HEK293 (cell line): ENCODE measurements around the gene DEDD.

Experiments
- CTCF ChIA-PET: fragments of 350-600 bp; formaldehyde crosslinking; extraction: SDS; loops from one replicate; lab custom pipeline; 2021; ENCODE audit warnings: antibody characterized with exemption; lab: Yijun Ruan, JAX
- POLR2A ChIA-PET: fragments of 300-600 bp; formaldehyde crosslinking; extraction: SDS; loops from one replicate; lab custom pipeline; 2020; ENCODE audit warnings: antibody characterized with exemption, inconsistent platforms; lab: Yijun Ruan, JAX
- H3K27ac ChIP-seq: fragments of 200-500 bp; sonication (Bioruptor generic); 2 replicates; pipeline ENCODE4 v1.5.1; 2014; ENCODE audit warnings: low read depth, low read length, control low read depth, inconsistent platforms; ENCODE audit errors: extremely low read depth
- H3K36me3 ChIP-seq, 2 experiments: fragments of 200-500 bp in 1 of 2; sonication (Bioruptor generic) in 1 of 2; 1 replicate in 1 of 2; 2 replicates in 1 of 2; pipeline ENCODE4 v1.5.1; 2014 to 2017; ENCODE audit warnings: inconsistent platforms in 2 of 2, low read length in 2 of 2; ENCODE audit not compliant: control insufficient read depth in 2 of 2, insufficient read depth in 1 of 2
- H3K4me1 ChIP-seq: fragments of 200-500 bp; sonication (Bioruptor generic); 2 replicates; pipeline ENCODE4 v1.5.1; 2014; ENCODE audit warnings: mild to moderate bottlenecking, low read length, inconsistent platforms; ENCODE audit not compliant: control insufficient read depth, insufficient read depth
- H3K4me3 ChIP-seq: 2 replicates; pipeline ENCODE4 v1.5.1; 2011; ENCODE audit warnings: low read depth, mild to moderate bottlenecking, control low read depth, low read length, moderate library complexity
- H3K9me3 ChIP-seq: fragments of 200-500 bp; sonication (Bioruptor generic); 2 replicates; pipeline ENCODE4 v1.5.1; 2014; ENCODE audit warnings: low read depth, low read length, inconsistent platforms; ENCODE audit not compliant: control insufficient read depth, insufficient read depth
- FEZF1 ChIP-seq: fragments of 450-650 bp; formaldehyde crosslinking; IDR thresholded peaks from 2 replicates; pipeline ENCODE4 v1.5.1; 2016; ENCODE audit warnings: missing biosample characterization, missing genetic modification characterization
- IKZF3 ChIP-seq: fragments of 450-650 bp; IDR thresholded peaks from 2 replicates; pipeline ENCODE4 v1.5.0; 2018; ENCODE audit warnings: missing biosample characterization, mild to moderate bottlenecking, missing genetic modification characterization, moderate library complexity
- MYNN ChIP-seq: fragments of 450-650 bp; formaldehyde crosslinking; IDR thresholded peaks from 2 replicates; pipeline ENCODE4 v1.5.1; 2016; ENCODE audit warnings: missing biosample characterization, missing genetic modification characterization, borderline replicate concordance
- REPIN1 ChIP-seq: fragments of 450-650 bp; formaldehyde crosslinking; IDR thresholded peaks from 2 replicates; pipeline ENCODE4 v1.5.1; 2017; ENCODE audit warnings: missing biosample characterization, missing genetic modification characterization, low read depth
- SP3 ChIP-seq: fragments of 450-650 bp; formaldehyde crosslinking; IDR thresholded peaks from 2 replicates; pipeline ENCODE4 v1.5.1; 2016; ENCODE audit warnings: missing biosample characterization, missing genetic modification characterization
- ZBTB20 ChIP-seq: fragments of 450-650 bp; formaldehyde crosslinking; IDR thresholded peaks from 2 replicates; pipeline ENCODE4 v1.5.1; 2016; ENCODE audit warnings: missing biosample characterization, missing genetic modification characterization
- ZBTB44 ChIP-seq: fragments of 450-650 bp; IDR thresholded peaks from 2 replicates; pipeline ENCODE4 v1.5.1; 2018; ENCODE audit warnings: missing biosample characterization, mild to moderate bottlenecking, missing genetic modification characterization
- ZNF433 ChIP-seq: fragments of 450-650 bp; formaldehyde crosslinking; IDR thresholded peaks from 2 replicates; pipeline ENCODE4 v1.5.1; 2016; ENCODE audit warnings: missing biosample characterization, missing genetic modification characterization, low read depth
- ZNF561 ChIP-seq: fragments of 450-650 bp; IDR thresholded peaks from 2 replicates; pipeline ENCODE4 v1.5.1; 2018; ENCODE audit warnings: missing biosample characterization, missing genetic modification characterization, borderline replicate concordance
- ZNF571 ChIP-seq: fragments of 450-650 bp; formaldehyde crosslinking; IDR thresholded peaks from 2 replicates; pipeline ENCODE4 v1.5.0; 2017; ENCODE audit warnings: missing biosample characterization, missing genetic modification characterization
- ZNF623 ChIP-seq: fragments of 450-650 bp; formaldehyde crosslinking; IDR thresholded peaks from 2 replicates; pipeline ENCODE4 v1.5.1; 2016; ENCODE audit warnings: missing biosample characterization, missing genetic modification characterization
- ZNF626 ChIP-seq: fragments of 450-650 bp; sonication (Bioruptor Pico); formaldehyde crosslinking; IDR thresholded peaks from 2 replicates; pipeline ENCODE4 v1.5.1; 2018; ENCODE audit warnings: missing biosample characterization, missing genetic modification characterization, inconsistent platforms
- ZSCAN23 ChIP-seq: fragments of 450-650 bp; formaldehyde crosslinking; IDR thresholded peaks from 2 replicates; pipeline ENCODE4 v1.5.1; 2016; ENCODE audit warnings: missing biosample characterization, missing genetic modification characterization
- TF ChIP-seq, protein P1 (sequence below): fragments of 450-650 bp; formaldehyde crosslinking; IDR thresholded peaks from 2 replicates; pipeline ENCODE4 v1.5.1; 2016; ENCODE audit warnings: missing biosample characterization, missing genetic modification characterization
- TF ChIP-seq, protein P2 (sequence below): fragments of 450-650 bp; formaldehyde crosslinking; IDR thresholded peaks from 2 replicates; pipeline ENCODE4 v1.5.0; 2017; ENCODE audit warnings: missing biosample characterization, missing genetic modification characterization, borderline replicate concordance
- TF ChIP-seq, protein P3 (sequence below): fragments of 450-650 bp; formaldehyde crosslinking; IDR thresholded peaks from 2 replicates; pipeline ENCODE4 v1.5.1; 2016; ENCODE audit warnings: missing biosample characterization, missing genetic modification characterization

Gene DEDD

GRCh38 chr1:161091796-161092507 lies 40.5 kb downstream of the DEDD start:
- Histone ChIP-seq H3K9me3 (no peaks in the 10 kb centered on the region), H3K36me3 (no peaks in the 10 kb centered on the region), H3K27ac (no peak overlapping the region), H3K4me1 (no peaks in the 10 kb centered on the region), H3K4me3 (no peak overlapping the region)
- POLR2A ChIA-PET, result interaction anchor here (0.6 kb wide), 1 partner anchor 53 kb away, joined by 7 read pairs; the partner anchor contains the start of gene TSTD1
- TF ChIP-seq MYNN (tag by site-specific recombination) (no peak), ZNF571 (tag by site-specific recombination) (no peak), FEZF1 (tag by site-specific recombination) (no peak), SP3 (tag by site-specific recombination) (no peak), ZNF626 (tag by site-specific recombination) (no peak), REPIN1 (tag by site-specific recombination) (no peak)
- TF ChIP-seq, protein P1, sequence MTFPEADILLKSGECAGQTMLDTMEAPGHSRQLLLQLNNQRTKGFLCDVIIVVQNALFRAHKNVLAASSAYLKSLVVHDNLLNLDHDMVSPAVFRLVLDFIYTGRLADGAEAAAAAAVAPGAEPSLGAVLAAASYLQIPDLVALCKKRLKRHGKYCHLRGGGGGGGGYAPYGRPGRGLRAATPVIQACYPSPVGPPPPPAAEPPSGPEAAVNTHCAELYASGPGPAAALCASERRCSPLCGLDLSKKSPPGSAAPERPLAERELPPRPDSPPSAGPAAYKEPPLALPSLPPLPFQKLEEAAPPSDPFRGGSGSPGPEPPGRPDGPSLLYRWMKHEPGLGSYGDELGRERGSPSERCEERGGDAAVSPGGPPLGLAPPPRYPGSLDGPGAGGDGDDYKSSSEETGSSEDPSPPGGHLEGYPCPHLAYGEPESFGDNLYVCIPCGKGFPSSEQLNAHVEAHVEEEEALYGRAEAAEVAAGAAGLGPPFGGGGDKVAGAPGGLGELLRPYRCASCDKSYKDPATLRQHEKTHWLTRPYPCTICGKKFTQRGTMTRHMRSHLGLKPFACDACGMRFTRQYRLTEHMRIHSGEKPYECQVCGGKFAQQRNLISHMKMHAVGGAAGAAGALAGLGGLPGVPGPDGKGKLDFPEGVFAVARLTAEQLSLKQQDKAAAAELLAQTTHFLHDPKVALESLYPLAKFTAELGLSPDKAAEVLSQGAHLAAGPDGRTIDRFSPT, result no peak
- CTCF ChIA-PET, result interaction anchor here (0.8 kb wide), 1 partner anchor 102 kb away, joined by 4 read pairs; no protein-coding TSS in a partner anchor

- CTCF ChIA-PET, result no interaction called here
- Histone ChIP-seq H3K9me3 (no peaks in the 10 kb centered on the region), H3K4me1 (no peaks in the 10 kb centered on the region), H3K27ac (no peak overlapping the region), H3K4me3 (no peak overlapping the region), H3K36me3 (no peaks in the 10 kb centered on the region)
- POLR2A ChIA-PET, result no interaction called here
- no peak for TF ChIP-seq ZBTB20
- no peak for TF ChIP-seq ZNF561 (tag by site-specific recombination)
Observed at GRCh38 chr1:161091093-161091492, 41.4 kb downstream of the DEDD start.

DNA sequence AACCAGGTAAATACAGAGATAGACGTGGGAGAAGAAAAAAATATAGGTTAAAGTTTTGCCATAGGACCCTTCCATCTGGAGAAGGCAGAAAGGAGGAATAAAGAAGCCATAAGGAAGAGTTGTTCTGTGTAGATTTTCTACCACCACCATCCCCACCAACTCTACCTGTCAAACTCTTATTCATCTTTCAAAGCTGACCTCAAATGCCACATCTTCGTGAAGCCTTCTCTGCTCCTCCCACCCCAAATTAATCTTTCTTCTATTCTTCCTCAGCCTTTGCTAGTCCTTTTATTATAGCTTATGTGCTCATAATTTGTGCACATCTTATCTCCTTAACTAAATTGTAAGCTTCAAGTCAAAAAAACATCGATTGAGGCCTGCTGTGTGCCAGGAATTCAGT lies 41.9 kb downstream of the DEDD start:
- TF ChIP-seq, protein P2, sequence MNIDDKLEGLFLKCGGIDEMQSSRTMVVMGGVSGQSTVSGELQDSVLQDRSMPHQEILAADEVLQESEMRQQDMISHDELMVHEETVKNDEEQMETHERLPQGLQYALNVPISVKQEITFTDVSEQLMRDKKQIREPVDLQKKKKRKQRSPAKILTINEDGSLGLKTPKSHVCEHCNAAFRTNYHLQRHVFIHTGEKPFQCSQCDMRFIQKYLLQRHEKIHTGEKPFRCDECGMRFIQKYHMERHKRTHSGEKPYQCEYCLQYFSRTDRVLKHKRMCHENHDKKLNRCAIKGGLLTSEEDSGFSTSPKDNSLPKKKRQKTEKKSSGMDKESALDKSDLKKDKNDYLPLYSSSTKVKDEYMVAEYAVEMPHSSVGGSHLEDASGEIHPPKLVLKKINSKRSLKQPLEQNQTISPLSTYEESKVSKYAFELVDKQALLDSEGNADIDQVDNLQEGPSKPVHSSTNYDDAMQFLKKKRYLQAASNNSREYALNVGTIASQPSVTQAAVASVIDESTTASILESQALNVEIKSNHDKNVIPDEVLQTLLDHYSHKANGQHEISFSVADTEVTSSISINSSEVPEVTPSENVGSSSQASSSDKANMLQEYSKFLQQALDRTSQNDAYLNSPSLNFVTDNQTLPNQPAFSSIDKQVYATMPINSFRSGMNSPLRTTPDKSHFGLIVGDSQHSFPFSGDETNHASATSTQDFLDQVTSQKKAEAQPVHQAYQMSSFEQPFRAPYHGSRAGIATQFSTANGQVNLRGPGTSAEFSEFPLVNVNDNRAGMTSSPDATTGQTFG (tag by site-specific recombination), result no peak
- no peak for TF ChIP-seq ZNF623 (tag by site-specific recombination)
- no peak for TF ChIP-seq ZBTB44 (tag by site-specific recombination)
- no peak for TF ChIP-seq ZSCAN23 (tag by site-specific recombination)
- TF ChIP-seq, protein P3, sequence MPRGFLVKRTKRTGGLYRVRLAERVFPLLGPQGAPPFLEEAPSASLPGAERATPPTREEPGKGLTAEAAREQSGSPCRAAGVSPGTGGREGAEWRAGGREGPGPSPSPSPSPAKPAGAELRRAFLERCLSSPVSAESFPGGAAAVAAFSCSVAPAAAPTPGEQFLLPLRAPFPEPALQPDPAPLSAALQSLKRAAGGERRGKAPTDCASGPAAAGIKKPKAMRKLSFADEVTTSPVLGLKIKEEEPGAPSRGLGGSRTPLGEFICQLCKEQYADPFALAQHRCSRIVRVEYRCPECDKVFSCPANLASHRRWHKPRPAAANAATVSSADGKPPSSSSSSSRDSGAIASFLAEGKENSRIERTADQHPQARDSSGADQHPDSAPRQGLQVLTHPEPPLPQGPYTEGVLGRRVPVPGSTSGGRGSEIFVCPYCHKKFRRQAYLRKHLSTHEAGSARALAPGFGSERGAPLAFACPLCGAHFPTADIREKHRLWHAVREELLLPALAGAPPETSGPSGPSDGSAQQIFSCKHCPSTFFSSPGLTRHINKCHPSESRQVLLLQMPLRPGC (tag by site-specific recombination), result no peak
- no peak for TF ChIP-seq IKZF3 (tag by site-specific recombination)
- TF ChIP-seq ZNF433 (tag by site-specific recombination), result no peak
- ChIA-PET CTCF (no interaction called here), POLR2A (interaction anchor here (0.6 kb wide), 1 partner anchor 64 kb away, joined by 8 read pairs; no protein-coding TSS in a partner anchor)
- Histone ChIP-seq H3K4me3 (no peak overlapping the region), H3K9me3 (no peaks in the 10 kb centered on the region), H3K36me3 (no peaks in the 10 kb centered on the region), H3K4me1 (no peaks in the 10 kb centered on the region), H3K27ac (no peak overlapping the region)
